Left colon (tissue), 2 donors: ENCODE results near the gene AMOTL2. TPM values are rescaled to one million over a fixed set of nuclear protein-coding genes. Genes with fewer than 3 reads are reported as not detected.

Experiments used
- ATAC-seq: fragments of 200-7000 bp; cut with Tn5 transposase; one replicate; pipeline ENCODE4 v1.9.1; 2020; ENCODE audit warnings: mild to moderate bottlenecking, moderate library complexity
- DNase-seq, 2 donors: peaks; one replicate each; pipeline ENCODE4 v3.0.0-alpha.2; 2020
- intact Hi-C, 2 donors: fragments of 100-400 bp; cut with DNase I in 1 of 2; cut with micrococcal nuclease in 1 of 2; formaldehyde crosslinking; loops; one replicate each; pipeline versions ENCODE4 v1.11.2 to v1.14.0; 2022; cut with DNase I, micrococcal nuclease
- total RNA-seq, 2 donors: library from RNA; stranded (reverse); fragmentation: NEBNext Ultra II Directional; extraction: Animal tissue kit (Norgen Biotek cat#: 25700); gene quantifications; one replicate each; pipeline ENCODE4 v1.2.1, GENCODE V29; 2021
- donor health status: DM: no; HTN: no; CAD: no.
- donor health status: DM: yes; HTN: yes; CAD: no.

Gene AMOTL2
- total RNA-seq, 2 donors from 2014 or later, result 17.6 to 18.7 TPM

GRCh38 chr3:134326760-134327593 lies 47.3 kb downstream of the AMOTL2 start:
- intact Hi-C loops, result no loop called here
- ATAC-seq (no peak), DNase-seq (no peak)

- no peak for ATAC-seq
- intact Hi-C loops, result no loop called here
- no peak for DNase-seq
These were observed 48.1 kb downstream of the AMOTL2 start for GRCh38 chr3:134326126-134326525.

GRCh38 chr3:134325706-134326105 lies 48.5 kb downstream of the AMOTL2 start:
- DNase-seq, result no peak
- peak; percentile 87 for ATAC-seq
- intact Hi-C loops, result no loop called here

GRCh38 chr3:134325061-134325705 lies 49.1 kb downstream of the AMOTL2 start:
- intact Hi-C loops, result no loop called here
- ATAC-seq, result no peak
- DNase-seq, result no peak

GRCh38 chr3:134323966-134324962 lies 50.0 kb downstream of the AMOTL2 start:
- no peak for DNase-seq
- intact Hi-C loops, result no loop called here
- no peak for ATAC-seq

- intact Hi-C loops, result no loop called here
- no peak for ATAC-seq
- no peak for DNase-seq
These were observed 52.0 kb downstream of the AMOTL2 start for GRCh38 chr3:134322286-134322685.

GRCh38 chr3:134320749-134321148 lies 53.5 kb downstream of the AMOTL2 start:
- intact Hi-C loops, result no loop called here
- DNase-seq (no peak), ATAC-seq (no peak)

- DNase-seq (no peak), ATAC-seq (no peak)
- intact Hi-C loops, result no loop called here
These were observed 54.3 kb downstream of the AMOTL2 start for GRCh38 chr3:134319931-134320330.

GRCh38 chr3:134318166-134318565 lies 56.1 kb downstream of the AMOTL2 start:
- DNase-seq, result no peak
- ATAC-seq, result no peak
- intact Hi-C loops, result no loop called here

- intact Hi-C loops, result no loop called here
- ATAC-seq (no peak), DNase-seq (no peak)
These were observed 56.9 kb downstream of the AMOTL2 start for GRCh38 chr3:134317106-134317947.

GRCh38 chr3:134315286-134316106 lies 58.8 kb downstream of the AMOTL2 start:
- ATAC-seq (no peak), DNase-seq (no peak)
- intact Hi-C loops, result no loop called here

GRCh38 chr3:134314588-134315285 lies 59.5 kb downstream of the AMOTL2 start:
- intact Hi-C loops, result loop anchor here in 1 of 2 donors (5.0 kb wide), 1 partner anchor 153 kb away; no protein-coding TSS in a partner anchor
- ATAC-seq (no peak), DNase-seq (no peak)

GRCh38 chr3:134313847-134314587 lies 60.2 kb downstream of the AMOTL2 start:
- intact Hi-C loops, result loop anchor here in 1 of 2 donors (5.0 kb wide), 1 partner anchor 153 kb away; no protein-coding TSS in a partner anchor
- ATAC-seq (no peak), DNase-seq (no peak)

- peak in 1 of 2 donors; percentile 62 for DNase-seq
- intact Hi-C loops, result loop anchor here in 1 of 2 donors (5.0 kb wide), 1 partner anchor 154 kb away; no protein-coding TSS in a partner anchor
- peak; percentile 41 for ATAC-seq
These were observed 61.1 kb downstream of the AMOTL2 start for GRCh38 chr3:134312873-134313846.
